GM18498 (cell line): ENCODE results near the gene COL15A1.
"Not testable (repeated sequence)": the region's sequence is repeated elsewhere in the genome, so short reads cannot be mapped to it uniquely, and the experiment has no call there.

Source experiments
- ATAC-seq: cut with Tn5 transposase; IDR thresholded peaks from one replicate; pipeline ENCODE4 v1.9.1; 2021; ENCODE audit warnings: mild to moderate bottlenecking, moderate library complexity; ENCODE audit not compliant: unreplicated experiment

Gene COL15A1

GRCh38 chr9:99010393-99010792 is 66.7 kb downstream of the COL15A1 start:
- ATAC-seq: not testable (repeated sequence)

- ATAC-seq: no peak
Measured at GRCh38 chr9:99011161-99011709, 67.5 kb downstream of the COL15A1 start.

- no peak for ATAC-seq
Measured at GRCh38 chr9:99012957-99013512, 69.3 kb downstream of the COL15A1 start.

GRCh38 chr9:99013550-99013949 is 69.8 kb downstream of the COL15A1 start:
- no peak for ATAC-seq

- no peak for ATAC-seq
Measured at GRCh38 chr9:99015448-99015847, 71.7 kb downstream of the COL15A1 start.

- no peak for ATAC-seq
Measured at GRCh38 chr9:99015890-99016289, 72.2 kb downstream of the COL15A1 start.

- ATAC-seq: no peak
Measured at GRCh38 chr9:99016681-99017387, 73.1 kb downstream of the COL15A1 start.

- ATAC-seq: no peak
Measured at GRCh38 chr9:99018653-99019052, 74.9 kb downstream of the COL15A1 start.

- ATAC-seq: no peak
Measured at GRCh38 chr9:99019510-99020331, 76.0 kb downstream of the COL15A1 start.

GRCh38 chr9:99020786-99021436 is 77.2 kb downstream of the COL15A1 start:
- ATAC-seq: no peak

- ATAC-seq: no peak
Measured at GRCh38 chr9:99021512-99021911, 77.8 kb downstream of the COL15A1 start.

GRCh38 chr9:99023231-99023630 is 79.5 kb downstream of the COL15A1 start:
- no peak for ATAC-seq

- ATAC-seq: no peak
Measured at GRCh38 chr9:99023831-99024230, 80.1 kb downstream of the COL15A1 start.

GRCh38 chr9:99024959-99025358 is 81.3 kb downstream of the COL15A1 start:
- no peak for ATAC-seq

GRCh38 chr9:99025616-99026270 is 82.0 kb downstream of the COL15A1 start:
- ATAC-seq: no peak

GRCh38 chr9:99026271-99026955 is 82.7 kb downstream of the COL15A1 start:
- no peak for ATAC-seq

- ATAC-seq: no peak
Measured at GRCh38 chr9:99026956-99027298, 83.2 kb downstream of the COL15A1 start.

GRCh38 chr9:99027443-99027842 is 83.7 kb downstream of the COL15A1 start:
- no peak for ATAC-seq

- ATAC-seq: no peak
Measured at GRCh38 chr9:99029083-99029645, 85.5 kb downstream of the COL15A1 start.

GRCh38 chr9:99030092-99030511 is 86.4 kb downstream of the COL15A1 start:
- no peak for ATAC-seq
